Left kidney (tissue), 2 donors: ENCODE results near the gene SATB2. TPM values are rescaled to one million over a fixed set of nuclear protein-coding genes. Genes with fewer than 3 reads are reported as not detected.

ENCODE experiments used
- DNase-seq: peaks from one replicate; pipeline ENCODE4 v3.0.0-alpha.2; 2013
- polyA plus RNA-seq: library from polyadenylated mRNA; unstranded; fragments of 120-200 nt; gene quantifications from one replicate; pipeline ENCODE4 v1.2.1, GENCODE V29; 2013; ENCODE audit not compliant: insufficient read length

SATB2 gene
- polyA plus RNA-seq, 1 donor: 18.7 TPM

- no peak for DNase-seq
Observed at GRCh38 chr2:199325881-199326280, 131.9 kb downstream of the SATB2 start.

GRCh38 chr2:199322151-199322550 lies 135.6 kb downstream of the SATB2 start:
- DNase-seq: no peak

GRCh38 chr2:199317646-199318045 lies 140.1 kb downstream of the SATB2 start:
- no peak for DNase-seq

GRCh38 chr2:199316851-199317250 lies 140.9 kb downstream of the SATB2 start:
- no peak for DNase-seq

- DNase-seq: peak; percentile 27
Observed at GRCh38 chr2:199315299-199316179, 142.2 kb downstream of the SATB2 start.

GRCh38 chr2:199312931-199313330 lies 144.8 kb downstream of the SATB2 start:
- DNase-seq: no peak

GRCh38 chr2:199310771-199311585 lies 146.8 kb downstream of the SATB2 start:
- DNase-seq: no peak

- no peak for DNase-seq
Observed at GRCh38 chr2:199309973-199310372, 147.8 kb downstream of the SATB2 start.

- no peak for DNase-seq
Observed at GRCh38 chr2:199309411-199309810, 148.3 kb downstream of the SATB2 start.

- DNase-seq: no peak
Observed at GRCh38 chr2:199308567-199308966, 149.2 kb downstream of the SATB2 start.

- DNase-seq: no peak
Observed at GRCh38 chr2:199307461-199307860, 150.3 kb downstream of the SATB2 start.

- no peak for DNase-seq
Observed at GRCh38 chr2:199306116-199306515, 151.6 kb downstream of the SATB2 start.

- DNase-seq: no peak
Observed at GRCh38 chr2:199303728-199304177, 154.0 kb downstream of the SATB2 start.

GRCh38 chr2:199302851-199303250 lies 154.9 kb downstream of the SATB2 start:
- no peak for DNase-seq

- no peak for DNase-seq
Observed at GRCh38 chr2:199288424-199288823, 169.3 kb downstream of the SATB2 start.

- DNase-seq: no peak
Observed at GRCh38 chr2:199282309-199282708, 175.4 kb downstream of the SATB2 start.

GRCh38 chr2:199279146-199279545 lies 178.6 kb downstream of the SATB2 start:
- no peak for DNase-seq

- DNase-seq: no peak
Observed at GRCh38 chr2:199278099-199278498, 179.6 kb downstream of the SATB2 start.

- DNase-seq: no peak
Observed at GRCh38 chr2:199273042-199273511, 184.7 kb downstream of the SATB2 start.

- DNase-seq: no peak
Observed at GRCh38 chr2:199261936-199262335, 195.8 kb downstream of the SATB2 start.

GRCh38 chr2:199261239-199261638 lies 196.5 kb downstream of the SATB2 start:
- DNase-seq: peak; percentile 5

- no peak for DNase-seq
Observed at GRCh38 chr2:199259671-199260070, 198.1 kb downstream of the SATB2 start.

GRCh38 chr2:199258291-199258690 lies 199.4 kb downstream of the SATB2 start:
- no peak for DNase-seq
